Prostate gland (tissue), 2 donors: Measurements from ENCODE around the gene TM7SF2.

Experiments used
- CTCF ChIP-seq, 4 experiments: fragments of 200-600 bp in 2 of 4; fragments of 450-650 bp in 2 of 4; sonication (generic) in 2 of 4; IDR thresholded peaks; 1 replicate in 3 of 4; 2 replicates in 1 of 4; pipeline ENCODE4 v1.5.1; 2016 to 2019; ENCODE audit warnings: antibody characterized with exemption in 4 of 4, mild to moderate bottlenecking in 2 of 4, moderate library complexity in 2 of 4
- POLR2A ChIP-seq: fragments of 450-650 bp; IDR thresholded peaks from one replicate; pipeline ENCODE4 v1.6.1; 2016; ENCODE audit warnings: antibody characterized with exemption, mild to moderate bottlenecking
- POLR2AphosphoS5 ChIP-seq: sonication (generic); formaldehyde crosslinking; IDR thresholded peaks from one replicate; pipeline ENCODE4 v1.6.1; 2017; ENCODE audit warnings: antibody characterized with exemption

DNA sequence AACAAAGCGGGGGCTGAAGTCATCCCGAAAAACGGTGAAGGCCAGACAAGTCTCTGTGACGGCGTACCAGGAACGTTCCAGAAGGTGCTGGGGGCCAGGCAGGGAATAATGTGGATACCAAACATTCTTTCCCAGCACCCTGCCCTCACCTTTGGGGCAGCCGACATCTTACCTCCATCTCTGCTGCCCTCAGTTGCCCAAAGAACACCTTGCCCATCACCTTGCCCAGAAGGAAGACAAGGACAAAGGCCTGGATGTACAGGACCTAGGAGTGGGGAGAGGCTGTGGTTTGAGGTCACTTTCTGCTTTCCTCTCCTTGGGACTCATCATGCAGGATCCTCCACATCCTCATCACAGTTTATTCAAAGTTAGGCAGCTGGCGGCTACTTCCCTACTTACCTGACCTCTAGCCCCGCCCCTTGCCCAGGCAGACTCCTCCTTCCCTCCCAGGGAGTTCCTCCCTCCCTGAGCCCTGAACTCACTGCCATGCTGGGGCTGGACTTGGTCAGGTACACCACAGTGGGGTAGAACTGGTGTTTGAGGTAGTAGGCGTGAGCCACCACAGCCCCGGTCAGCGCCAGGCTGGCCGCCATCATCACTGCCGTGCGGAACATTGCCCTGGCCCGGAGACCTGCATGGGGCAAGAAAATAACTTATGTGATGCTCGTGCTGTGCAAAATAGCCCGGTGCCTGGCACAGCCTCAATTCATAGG is 21.5 kb downstream of the TM7SF2 start:
- TF ChIP-seq POLR2AphosphoS5 (no peak), CTCF (IDR thresholded peaks at IDR 0.05) (no peak), POLR2A (peak; percentile 30)
